A673 (cell line): Measurements from ENCODE around the gene SPATA16. TPM values are rescaled to one million over a fixed set of nuclear protein-coding genes. Genes with fewer than 3 reads are reported as not detected.
A peak's percentile ranks its signal among the peaks of the same experiment; 100 is the strongest.

Experiments used
- BruUV-seq: library from RNA; stranded (reverse); fragments of 400-500 nt; replicated peaks from 2 replicates; lab custom pipeline; 2021; lab: Mats Ljungman, UMichigan
- CTCF ChIA-PET: fragments of 300-600 bp; sonication (Branson Sonifier 250); formaldehyde crosslinking; loops from one replicate; lab custom pipeline; 2022; ENCODE audit warnings: antibody characterized with exemption; lab: Charles Lee
- POLR2A ChIA-PET: fragments of 300-600 bp; sonication (Branson Sonifier 250); formaldehyde crosslinking; loops from one replicate; lab custom pipeline; 2022; ENCODE audit warnings: antibody characterized with exemption; ENCODE audit not compliant: low non-redundant PET; lab: Charles Lee
- DNase-seq: peaks from one replicate; pipeline ENCODE4 v3.0.0-alpha.2; 2015; ENCODE audit warnings: low spot score
- H3K27ac ChIP-seq: fragments of 200-600 bp; sonication (generic); 2 replicates; pipeline ENCODE4 v1.5.1; 2016; ENCODE audit warnings: mixed run types, low read depth, mild to moderate bottlenecking, mixed read lengths, antibody characterized with exemption, low read length; ENCODE audit not compliant: poor library complexity, severe bottlenecking
- H3K27me3 ChIP-seq: fragments of 200-600 bp; sonication (generic); replicated peaks from 2 replicates; pipeline ENCODE4 v1.6.1; 2017; ENCODE audit warnings: mixed run types, low read depth, mild to moderate bottlenecking, mixed read lengths, antibody characterized with exemption, low read length; ENCODE audit not compliant: insufficient read depth, poor library complexity
- H3K36me3 ChIP-seq: fragments of 200-600 bp; sonication (generic); 2 replicates; pipeline ENCODE4 v1.6.1; 2016; ENCODE audit warnings: mixed run types, mild to moderate bottlenecking, mixed read lengths, antibody characterized with exemption, low read length; ENCODE audit not compliant: insufficient read depth, poor library complexity, severe bottlenecking
- H3K4me1 ChIP-seq: fragments of 200-600 bp; sonication (generic); 2 replicates; pipeline ENCODE4 v1.6.1; 2017; ENCODE audit warnings: mixed run types, mild to moderate bottlenecking, mixed read lengths, antibody characterized with exemption, low read length; ENCODE audit not compliant: insufficient read depth, poor library complexity, severe bottlenecking
- H3K4me3 ChIP-seq: fragments of 200-600 bp; sonication (generic); 2 replicates; pipeline ENCODE4 v1.5.1; 2016; ENCODE audit warnings: low read depth, mixed run types, mild to moderate bottlenecking, mixed read lengths, low read length; ENCODE audit not compliant: poor library complexity, severe bottlenecking
- H3K9me3 ChIP-seq: fragments of 200-600 bp; sonication (generic); 2 replicates; pipeline ENCODE4 v1.6.1; 2016; ENCODE audit warnings: mixed run types, low read depth, mild to moderate bottlenecking, mixed read lengths, antibody characterized with exemption, low read length; ENCODE audit not compliant: poor library complexity, severe bottlenecking
- CTCF ChIP-seq: fragments of 300-800, 200-600 bp; sonication (generic); conservative IDR thresholded peaks from 2 replicates; pipeline ENCODE4 v1.5.1; 2017; ENCODE audit warnings: low read depth, mild to moderate bottlenecking, antibody characterized with exemption, low read length, moderate library complexity, mixed read lengths
- EZH2 ChIP-seq: fragments of 200-600 bp; sonication (generic); IDR thresholded peaks from 2 replicates; pipeline ENCODE4 v1.6.1; 2017; ENCODE audit warnings: borderline replicate concordance, low read depth, mild to moderate bottlenecking, mixed read lengths, antibody characterized with exemption, low read length; ENCODE audit not compliant: poor library complexity, severe bottlenecking
- intact Hi-C: fragments of 100-400 bp; cut with micrococcal nuclease; formaldehyde crosslinking; loops from one replicate; pipeline ENCODE4 v1.10.0; 2022; ENCODE audit not compliant: unreplicated experiment
- total RNA-seq: library from RNA; stranded (reverse); gene quantifications from 2 replicates; pipeline ENCODE4 v1.2.3, GENCODE V29; 2021

SPATA16 gene
- total RNA-seq, 1 experiment from 2014 or later: not detected

GRCh38 chr3:172981407-172981983, 159.5 kb downstream of the SPATA16 start:
- intact Hi-C loops: loop anchor here (5.0 to 10.0 kb wide), 2 partner anchors 63 to 144 kb away; no protein-coding TSS in a partner anchor
- TF ChIP-seq CTCF (no peak), EZH2 (no peak)
- no peaks in the 10 kb centered on the region for H3K9me3 ChIP-seq
- H3K27ac ChIP-seq: no peak overlapping the region
- no peaks in the 10 kb centered on the region for H3K36me3 ChIP-seq
- ChIA-PET POLR2A (no interaction called here), CTCF (no interaction called here)
- H3K27me3 ChIP-seq: no peaks in the 10 kb centered on the region
- DNase-seq: no peak
- no TSS peak for BruUV-seq
- no peak overlapping the region for H3K4me3 ChIP-seq
- peaks cover 4% of the 10 kb centered on the region for H3K4me1 ChIP-seq

GRCh38 chr3:172980849-172981248, 160.2 kb downstream of the SPATA16 start:
- Histone ChIP-seq H3K4me3 (no peak overlapping the region), H3K36me3 (no peaks in the 10 kb centered on the region), H3K27me3 (no peaks in the 10 kb centered on the region), H3K9me3 (no peaks in the 10 kb centered on the region), H3K4me1 (peaks cover 4% of the 10 kb centered on the region), H3K27ac (no peak overlapping the region)
- BruUV-seq: no TSS peak
- peak; percentile 70 for DNase-seq
- intact Hi-C loops: loop anchor here (5.0 to 10.0 kb wide), 2 partner anchors 64 to 144 kb away; no protein-coding TSS in a partner anchor
- ChIA-PET CTCF (no interaction called here), POLR2A (no interaction called here)
- TF ChIP-seq CTCF: peak; percentile 39; the same call in 1 of the 2 replicates
- TF ChIP-seq EZH2: no peak

GRCh38 chr3:172977696-172978095, 163.3 kb downstream of the SPATA16 start:
- H3K27me3 ChIP-seq: no peaks in the 10 kb centered on the region
- TF ChIP-seq CTCF: no peak
- TF ChIP-seq EZH2: no peak
- intact Hi-C loops: no loop called here

More at GRCh38 chr3:172977696-172978095, 163.3 kb downstream of the SPATA16 start:
- no peak overlapping the region for H3K4me3 ChIP-seq
- no peaks in the 10 kb centered on the region for H3K9me3 ChIP-seq
- no peak for DNase-seq
- CTCF ChIA-PET: no interaction called here
- H3K36me3 ChIP-seq: no peaks in the 10 kb centered on the region
- no peaks in the 10 kb centered on the region for H3K4me1 ChIP-seq
- POLR2A ChIA-PET: interaction anchor here (0.7 kb wide), 1 partner anchor 441 kb away, joined by 5 read pairs; no protein-coding TSS in a partner anchor
- no TSS peak for BruUV-seq
- no peak overlapping the region for H3K27ac ChIP-seq
